ENCODE results near the gene USP48.
"Not testable (repeated sequence)": the region's sequence is repeated elsewhere in the genome, so short reads cannot be mapped to it uniquely, and the experiment has no call there.

USP48 gene

GRCh38 chr1:21779613-21780521 is 3.1 kb downstream of the USP48 start:
- H3K9me3 ChIP-seq (ENCODE audit: control insufficient read depth, insufficient read depth, low read length) = no peaks in the 10 kb centered on the region
- no peaks in the 10 kb centered on the region for H3K27me3 ChIP-seq (ENCODE audit: control insufficient read depth, insufficient read depth, low read length)
- no peak overlapping the region for H3K9ac ChIP-seq (ENCODE audit: low read depth, low read length)
- no peaks in the 10 kb centered on the region for H3K36me3 ChIP-seq (ENCODE audit: control insufficient read depth, insufficient read depth, low read length)
- no peak overlapping the region for H3K4me3 ChIP-seq (ENCODE audit: low read depth, low read length)
- H3K4me1 ChIP-seq (ENCODE audit: control insufficient read depth, insufficient read depth, low read length) = no peaks in the 10 kb centered on the region

- H3K27me3 ChIP-seq (ENCODE audit: control insufficient read depth, insufficient read depth, low read length) = no peaks in the 10 kb centered on the region
- H3K9me3 ChIP-seq (ENCODE audit: control insufficient read depth, insufficient read depth, low read length) = no peaks in the 10 kb centered on the region
- no peak overlapping the region for H3K4me3 ChIP-seq (ENCODE audit: low read depth, low read length)
- H3K9ac ChIP-seq (ENCODE audit: low read depth, low read length) = no peak overlapping the region
- H3K36me3 ChIP-seq (ENCODE audit: control insufficient read depth, insufficient read depth, low read length) = no peaks in the 10 kb centered on the region
- H3K4me1 ChIP-seq (ENCODE audit: control insufficient read depth, insufficient read depth, low read length) = no peaks in the 10 kb centered on the region
Observed at GRCh38 chr1:21778405-21778727, 4.6 kb downstream of the USP48 start.

- not testable (repeated sequence) for H3K27me3 ChIP-seq (ENCODE audit: control insufficient read depth, insufficient read depth, low read length); H3K4me3 ChIP-seq (ENCODE audit: low read depth, low read length); H3K9me3 ChIP-seq (ENCODE audit: control insufficient read depth, insufficient read depth, low read length); H3K4me1 ChIP-seq (ENCODE audit: control insufficient read depth, insufficient read depth, low read length); H3K9ac ChIP-seq (ENCODE audit: low read depth, low read length); H3K36me3 ChIP-seq (ENCODE audit: control insufficient read depth, insufficient read depth, low read length)
Observed at GRCh38 chr1:21776925-21777324, 6.0 kb downstream of the USP48 start.

GRCh38 chr1:21775985-21776562 is 6.9 kb downstream of the USP48 start:
- Histone ChIP-seq H3K36me3 (ENCODE audit: control insufficient read depth, insufficient read depth, low read length) (no peaks in the 10 kb centered on the region), H3K4me1 (ENCODE audit: control insufficient read depth, insufficient read depth, low read length) (no peaks in the 10 kb centered on the region), H3K9ac (ENCODE audit: low read depth, low read length) (no peak overlapping the region), H3K9me3 (ENCODE audit: control insufficient read depth, insufficient read depth, low read length) (no peaks in the 10 kb centered on the region), H3K27me3 (ENCODE audit: control insufficient read depth, insufficient read depth, low read length) (no peaks in the 10 kb centered on the region), H3K4me3 (ENCODE audit: low read depth, low read length) (no peak overlapping the region)

- no peaks in the 10 kb centered on the region for H3K27me3 ChIP-seq (ENCODE audit: control insufficient read depth, insufficient read depth, low read length)
- H3K9ac ChIP-seq (ENCODE audit: low read depth, low read length) = no peak overlapping the region
- no peaks in the 10 kb centered on the region for H3K4me1 ChIP-seq (ENCODE audit: control insufficient read depth, insufficient read depth, low read length)
- H3K36me3 ChIP-seq (ENCODE audit: control insufficient read depth, insufficient read depth, low read length) = no peaks in the 10 kb centered on the region
- H3K4me3 ChIP-seq (ENCODE audit: low read depth, low read length) = no peak overlapping the region
- no peaks in the 10 kb centered on the region for H3K9me3 ChIP-seq (ENCODE audit: control insufficient read depth, insufficient read depth, low read length)
Observed at GRCh38 chr1:21775550-21775914, 7.4 kb downstream of the USP48 start.

- no peaks in the 10 kb centered on the region for H3K36me3 ChIP-seq (ENCODE audit: control insufficient read depth, insufficient read depth, low read length)
- no peak overlapping the region for H3K9ac ChIP-seq (ENCODE audit: low read depth, low read length)
Observed at GRCh38 chr1:21774835-21775549, 8.0 kb downstream of the USP48 start.

GRCh38 chr1:21773585-21773984 is 9.4 kb downstream of the USP48 start:
- H3K36me3 ChIP-seq (ENCODE audit: control insufficient read depth, insufficient read depth, low read length) = no peaks in the 10 kb centered on the region
- no peak overlapping the region for H3K9ac ChIP-seq (ENCODE audit: low read depth, low read length)
- no peak overlapping the region for H3K4me3 ChIP-seq (ENCODE audit: low read depth, low read length)
- H3K4me1 ChIP-seq (ENCODE audit: control insufficient read depth, insufficient read depth, low read length) = no peaks in the 10 kb centered on the region
- no peaks in the 10 kb centered on the region for H3K27me3 ChIP-seq (ENCODE audit: control insufficient read depth, insufficient read depth, low read length)
- no peaks in the 10 kb centered on the region for H3K9me3 ChIP-seq (ENCODE audit: control insufficient read depth, insufficient read depth, low read length)

More at GRCh38 chr1:21774835-21775549, 8.0 kb downstream of the USP48 start:
- H3K9me3 ChIP-seq (ENCODE audit: control insufficient read depth, insufficient read depth, low read length) = no peaks in the 10 kb centered on the region
- H3K27me3 ChIP-seq (ENCODE audit: control insufficient read depth, insufficient read depth, low read length) = no peaks in the 10 kb centered on the region
- no peaks in the 10 kb centered on the region for H3K4me1 ChIP-seq (ENCODE audit: control insufficient read depth, insufficient read depth, low read length)
- H3K4me3 ChIP-seq (ENCODE audit: low read depth, low read length) = no peak overlapping the region

GRCh38 chr1:21771672-21772071 is 11.3 kb downstream of the USP48 start:
- H3K9me3 ChIP-seq (ENCODE audit: control insufficient read depth, insufficient read depth, low read length); H3K36me3 ChIP-seq (ENCODE audit: control insufficient read depth, insufficient read depth, low read length); H3K4me3 ChIP-seq (ENCODE audit: low read depth, low read length); H3K9ac ChIP-seq (ENCODE audit: low read depth, low read length); H3K4me1 ChIP-seq (ENCODE audit: control insufficient read depth, insufficient read depth, low read length); H3K27me3 ChIP-seq (ENCODE audit: control insufficient read depth, insufficient read depth, low read length): not testable (repeated sequence)

- H3K27me3 ChIP-seq (ENCODE audit: control insufficient read depth, insufficient read depth, low read length); H3K9me3 ChIP-seq (ENCODE audit: control insufficient read depth, insufficient read depth, low read length); H3K36me3 ChIP-seq (ENCODE audit: control insufficient read depth, insufficient read depth, low read length); H3K4me1 ChIP-seq (ENCODE audit: control insufficient read depth, insufficient read depth, low read length); H3K4me3 ChIP-seq (ENCODE audit: low read depth, low read length); H3K9ac ChIP-seq (ENCODE audit: low read depth, low read length): not testable (repeated sequence)
Observed at GRCh38 chr1:21770602-21771001, 12.3 kb downstream of the USP48 start.

- Histone ChIP-seq H3K9ac (ENCODE audit: low read depth, low read length) (no peak overlapping the region), H3K27me3 (ENCODE audit: control insufficient read depth, insufficient read depth, low read length) (no peaks in the 10 kb centered on the region), H3K4me3 (ENCODE audit: low read depth, low read length) (no peak overlapping the region), H3K4me1 (ENCODE audit: control insufficient read depth, insufficient read depth, low read length) (peaks cover 3% of the 10 kb centered on the region), H3K36me3 (ENCODE audit: control insufficient read depth, insufficient read depth, low read length) (no peaks in the 10 kb centered on the region), H3K9me3 (ENCODE audit: control insufficient read depth, insufficient read depth, low read length) (no peaks in the 10 kb centered on the region)
Observed at GRCh38 chr1:21770201-21770600, 12.7 kb downstream of the USP48 start.

- not testable (repeated sequence) for H3K9me3 ChIP-seq (ENCODE audit: control insufficient read depth, insufficient read depth, low read length); H3K27me3 ChIP-seq (ENCODE audit: control insufficient read depth, insufficient read depth, low read length); H3K9ac ChIP-seq (ENCODE audit: low read depth, low read length); H3K36me3 ChIP-seq (ENCODE audit: control insufficient read depth, insufficient read depth, low read length); H3K4me3 ChIP-seq (ENCODE audit: low read depth, low read length)
- peaks cover 11% of the 10 kb centered on the region for H3K4me1 ChIP-seq (ENCODE audit: control insufficient read depth, insufficient read depth, low read length)
Observed at GRCh38 chr1:21767106-21767505, 15.8 kb downstream of the USP48 start.

GRCh38 chr1:21766210-21766609 is 16.7 kb downstream of the USP48 start:
- H3K9me3 ChIP-seq (ENCODE audit: control insufficient read depth, insufficient read depth, low read length) = no peaks in the 10 kb centered on the region
- H3K9ac ChIP-seq (ENCODE audit: low read depth, low read length) = no peak overlapping the region
- H3K4me3 ChIP-seq (ENCODE audit: low read depth, low read length) = no peak overlapping the region
- H3K27me3 ChIP-seq (ENCODE audit: control insufficient read depth, insufficient read depth, low read length) = no peaks in the 10 kb centered on the region
- no peaks in the 10 kb centered on the region for H3K36me3 ChIP-seq (ENCODE audit: control insufficient read depth, insufficient read depth, low read length)
- peaks cover 11% of the 10 kb centered on the region for H3K4me1 ChIP-seq (ENCODE audit: control insufficient read depth, insufficient read depth, low read length)
